ENCODE measurements around the gene PNPLA7.
"Not testable (repeated sequence)": the region's sequence is repeated elsewhere in the genome, so short reads cannot be mapped to it uniquely, and the experiment has no call there.

Gene PNPLA7

GRCh38 chr9:137550231-137550621 lies at the start of gene PNPLA7:
Gene PNPLA7 (minus strand): TSS chr9:137550402. CDS start chr9:137550197, 205 bp downstream.
- peak; percentile 40 for DNase-seq

GRCh38 chr9:137598943-137599342 lies 48.7 kb upstream of the PNPLA7 start:
- no peak for DNase-seq

GRCh38 chr9:137596577-137596976 lies 46.4 kb upstream of the PNPLA7 start:
- DNase-seq: not testable (repeated sequence)

- DNase-seq: no peak
Measured at GRCh38 chr9:137593176-137593575, 43.0 kb upstream of the PNPLA7 start.

GRCh38 chr9:137592767-137593166 lies 42.6 kb upstream of the PNPLA7 start:
- DNase-seq: no peak

- peak; percentile 39 for DNase-seq
Measured at GRCh38 chr9:137590469-137591383, 40.5 kb upstream of the PNPLA7 start, which contains the start of gene ZMYND19. Gene ZMYND19 (minus strand): TSS chr9:137590512. CDS start chr9:137590263, 249 bp downstream.

- no peak for DNase-seq
Measured at GRCh38 chr9:137590123-137590468, 39.9 kb upstream of the PNPLA7 start.

- no peak for DNase-seq
Measured at GRCh38 chr9:137589441-137590122, 39.4 kb upstream of the PNPLA7 start.

- DNase-seq: no peak
Measured at GRCh38 chr9:137588891-137589290, 38.7 kb upstream of the PNPLA7 start.

GRCh38 chr9:137588311-137588710 lies 38.1 kb upstream of the PNPLA7 start:
- no peak for DNase-seq

- no peak for DNase-seq
Measured at GRCh38 chr9:137586854-137587253, 36.7 kb upstream of the PNPLA7 start.

GRCh38 chr9:137583957-137584356 lies 33.8 kb upstream of the PNPLA7 start:
- DNase-seq: no peak

GRCh38 chr9:137583347-137583746 lies 33.1 kb upstream of the PNPLA7 start:
- no peak for DNase-seq

GRCh38 chr9:137582286-137582860 lies 32.2 kb upstream of the PNPLA7 start:
- no peak for DNase-seq

GRCh38 chr9:137581361-137582285 lies 31.4 kb upstream of the PNPLA7 start:
- DNase-seq: no peak

GRCh38 chr9:137580954-137581322 lies 30.7 kb upstream of the PNPLA7 start:
- DNase-seq: no peak

- DNase-seq: no peak
Measured at GRCh38 chr9:137580209-137580953, 30.2 kb upstream of the PNPLA7 start.

- DNase-seq: no peak
Measured at GRCh38 chr9:137579259-137579604, 29.0 kb upstream of the PNPLA7 start.

GRCh38 chr9:137578518-137579258 lies 28.5 kb upstream of the PNPLA7 start, which contains the start of gene DPH7:
Gene DPH7 (minus strand): TSS chr9:137578925. CDS start chr9:137578777, 148 bp downstream.
- peak; percentile 2 for DNase-seq

- DNase-seq: no peak
Measured at GRCh38 chr9:137575716-137576411, 25.7 kb upstream of the PNPLA7 start.

- no peak for DNase-seq
Measured at GRCh38 chr9:137575364-137575715, 25.1 kb upstream of the PNPLA7 start.

All from NCI-H1436 treated with DMSO at 0.1 percent for 48 hours (cell line).